IMR-90 (cell line): ENCODE data around the gene KCNQ1.

Source experiments
- BHLHE40 ChIP-seq: fragments of 150-350 bp; IDR thresholded peaks from 2 replicates; pipeline ENCODE4 v1.6.1; 2016; ENCODE audit warnings: mild to moderate bottlenecking, low read depth, low read length
- CEBPB ChIP-seq: IDR thresholded peaks from 2 replicates; pipeline ENCODE4 v1.6.1; 2012; ENCODE audit warnings: low read depth, low read length, improper control_type of control experiment
- MAFK ChIP-seq: IDR thresholded peaks from 2 replicates; pipeline ENCODE4 v1.6.1; 2012; ENCODE audit warnings: low read depth, low read length, improper control_type of control experiment
- MXI1 ChIP-seq: IDR thresholded peaks from 2 replicates; pipeline ENCODE4 v1.6.1; 2012; ENCODE audit warnings: low read depth, mild to moderate bottlenecking, low read length, moderate library complexity, borderline replicate concordance
- POLR2A ChIP-seq: IDR thresholded peaks from 2 replicates; pipeline ENCODE4 v1.6.1; 2012; ENCODE audit warnings: mild to moderate bottlenecking, low read depth, low read length
- RAD21 ChIP-seq: IDR thresholded peaks from 2 replicates; pipeline ENCODE4 v1.6.1; 2012; ENCODE audit warnings: low read length, improper control_type of control experiment
- RFX5 ChIP-seq: IDR thresholded peaks from 2 replicates; pipeline ENCODE4 v1.8.0; 2012; ENCODE audit warnings: low read depth, mild to moderate bottlenecking, low read length, moderate library complexity
- SMC3 ChIP-seq: fragments of 150-350 bp; IDR thresholded peaks from 2 replicates; pipeline ENCODE4 v1.6.1; 2016; ENCODE audit warnings: low read depth, mild to moderate bottlenecking, antibody characterized with exemption, low read length, moderate library complexity
- TF ChIP-seq, protein P1 (sequence below): conservative IDR thresholded peaks from 2 replicates; pipeline ENCODE4 v1.5.1; 2012; ENCODE audit warnings: mild to moderate bottlenecking, low read depth, low read length, improper control_type of control experiment
- TF ChIP-seq, protein P2 (sequence below): fragments of 150-350 bp; IDR thresholded peaks from 2 replicates; pipeline ENCODE4 v1.6.1; 2017; ENCODE audit warnings: mild to moderate bottlenecking, antibody characterized with exemption, low read length, low read depth

DNA sequence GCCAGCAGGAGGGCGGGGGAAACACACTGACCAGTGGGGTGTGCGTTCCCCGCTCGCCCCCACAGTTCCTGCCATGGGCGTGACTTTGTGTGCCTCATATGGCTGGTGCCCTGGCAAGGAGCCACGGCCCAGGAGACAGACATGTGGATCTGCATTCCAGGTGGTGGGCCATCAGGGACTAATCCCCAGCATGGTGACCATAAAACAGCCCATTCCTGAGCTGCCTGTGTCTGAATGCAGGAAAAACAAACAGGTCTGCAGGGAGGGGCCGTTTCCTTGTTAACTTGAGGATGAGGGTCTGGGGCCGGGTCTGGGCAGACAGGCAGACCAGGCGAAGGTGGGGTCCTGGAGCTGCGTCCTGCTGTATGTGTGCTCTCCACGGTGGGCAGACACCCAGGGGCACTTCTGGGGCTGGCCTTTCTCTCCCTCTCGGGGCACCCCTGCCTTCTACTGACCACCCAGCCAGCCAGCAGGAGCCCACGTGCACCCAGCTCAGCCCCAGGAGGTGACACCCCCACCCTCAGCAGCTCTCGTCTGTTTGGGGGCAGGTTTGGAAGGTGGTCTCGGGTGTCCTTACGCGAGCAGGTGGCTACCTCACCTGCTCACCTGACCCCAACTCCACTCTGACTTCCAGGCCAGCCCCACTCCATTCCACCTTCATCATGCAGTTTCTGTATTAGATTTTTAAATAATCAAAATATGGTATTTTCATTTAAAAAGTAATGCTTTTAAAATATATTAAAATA is 134.7 kb downstream of the KCNQ1 start:
- TF ChIP-seq BHLHE40: no peak
- no peak for TF ChIP-seq RAD21
- TF ChIP-seq, protein P1, sequence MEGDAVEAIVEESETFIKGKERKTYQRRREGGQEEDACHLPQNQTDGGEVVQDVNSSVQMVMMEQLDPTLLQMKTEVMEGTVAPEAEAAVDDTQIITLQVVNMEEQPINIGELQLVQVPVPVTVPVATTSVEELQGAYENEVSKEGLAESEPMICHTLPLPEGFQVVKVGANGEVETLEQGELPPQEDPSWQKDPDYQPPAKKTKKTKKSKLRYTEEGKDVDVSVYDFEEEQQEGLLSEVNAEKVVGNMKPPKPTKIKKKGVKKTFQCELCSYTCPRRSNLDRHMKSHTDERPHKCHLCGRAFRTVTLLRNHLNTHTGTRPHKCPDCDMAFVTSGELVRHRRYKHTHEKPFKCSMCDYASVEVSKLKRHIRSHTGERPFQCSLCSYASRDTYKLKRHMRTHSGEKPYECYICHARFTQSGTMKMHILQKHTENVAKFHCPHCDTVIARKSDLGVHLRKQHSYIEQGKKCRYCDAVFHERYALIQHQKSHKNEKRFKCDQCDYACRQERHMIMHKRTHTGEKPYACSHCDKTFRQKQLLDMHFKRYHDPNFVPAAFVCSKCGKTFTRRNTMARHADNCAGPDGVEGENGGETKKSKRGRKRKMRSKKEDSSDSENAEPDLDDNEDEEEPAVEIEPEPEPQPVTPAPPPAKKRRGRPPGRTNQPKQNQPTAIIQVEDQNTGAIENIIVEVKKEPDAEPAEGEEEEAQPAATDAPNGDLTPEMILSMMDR: no peak
- TF ChIP-seq SMC3: no peak
- TF ChIP-seq MXI1: no peak
- no peak for TF ChIP-seq POLR2A
- TF ChIP-seq RFX5: no peak
- TF ChIP-seq, protein P2, sequence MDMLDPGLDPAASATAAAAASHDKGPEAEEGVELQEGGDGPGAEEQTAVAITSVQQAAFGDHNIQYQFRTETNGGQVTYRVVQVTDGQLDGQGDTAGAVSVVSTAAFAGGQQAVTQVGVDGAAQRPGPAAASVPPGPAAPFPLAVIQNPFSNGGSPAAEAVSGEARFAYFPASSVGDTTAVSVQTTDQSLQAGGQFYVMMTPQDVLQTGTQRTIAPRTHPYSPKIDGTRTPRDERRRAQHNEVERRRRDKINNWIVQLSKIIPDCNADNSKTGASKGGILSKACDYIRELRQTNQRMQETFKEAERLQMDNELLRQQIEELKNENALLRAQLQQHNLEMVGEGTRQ: no peak
- TF ChIP-seq CEBPB: no peak
- TF ChIP-seq MAFK: no peak
